K562 (cell line): ENCODE data around the gene CD248. TPM values are rescaled to one million over a fixed set of nuclear protein-coding genes. Genes with fewer than 3 reads are reported as not detected.

Experiments used
- ATAC-seq: fragments of 200-7000 bp; cut with Tn5 transposase; 3 replicates; pipeline ENCODE4 v1.9.1; 2020; ENCODE audit warnings: moderate library complexity
- BruUV-seq: library from RNA; stranded (reverse); fragments of 400-500 nt; replicated peaks from 2 replicates; lab custom pipeline; 2021; lab: Mats Ljungman, UMichigan
- CTCF ChIA-PET: fragments of 300-600 bp; formaldehyde crosslinking; extraction: SDS; loops from one replicate; lab custom pipeline; 2021; ENCODE audit warnings: low intra/inter-chr PET ratio; lab: Yijun Ruan, JAX
- POLR2A ChIA-PET: fragments of 300-600, 350-650 bp; sonication (Branson Sonifier 250); formaldehyde crosslinking; extraction: SDS; loops from one replicate; lab custom pipeline; 2021; ENCODE audit warnings: antibody characterized with exemption, inconsistent platforms; lab: Yijun Ruan, JAX
- DNase-seq, 4 experiments: peaks; one replicate each; pipeline versions ENCODE4 v3.0.0 to v3.0.0-alpha.2; 2011 to 2018; ENCODE audit warnings: low spot score in 3 of 4, mixed read lengths in 3 of 4; ENCODE audit errors: extremely low read depth in 1 of 4
- FAIRE-seq: peaks from 2 replicates; lab custom pipeline; 2011; peaks lifted over from hg19 to GRCh38; lab: Jason Lieb, UNC
- H2AFZ ChIP-seq: 2 replicates; pipeline ENCODE4 v1.6.0; 2011; ENCODE audit warnings: low read depth, low read length, control low read depth, inconsistent platforms
- H3K27ac ChIP-seq: fragments of 200-600 bp; 3 replicates; pipeline ENCODE4 v1.8.0; 2011; ENCODE audit warnings: low read depth, mild to moderate bottlenecking, control low read depth, inconsistent platforms, low read length, moderate library complexity, mixed read lengths; ENCODE audit errors: extremely low read depth
- H3K27me3 ChIP-seq, 2 experiments: fragments of 300-600 bp in 1 of 2; 2 replicates in 1 of 2; 3 replicates in 1 of 2; pipeline versions ENCODE4 v1.6.0 to v1.8.0; 2011; ENCODE audit warnings: inconsistent platforms in 2 of 2, low read length in 2 of 2, mild to moderate bottlenecking in 1 of 2, mixed read lengths in 1 of 2, moderate library complexity in 1 of 2; ENCODE audit not compliant: control insufficient read depth in 2 of 2, insufficient read depth in 2 of 2
- H3K36me3 ChIP-seq: fragments of 300-600 bp; 3 replicates; pipeline ENCODE4 v1.8.0; 2011; ENCODE audit warnings: mild to moderate bottlenecking, low read length, inconsistent platforms; ENCODE audit not compliant: control insufficient read depth, insufficient read depth
- H3K4me1 ChIP-seq, 2 experiments: fragments of 200-600 bp in 1 of 2; replicated peaks in 1 of 2; 2 replicates in 1 of 2; 3 replicates in 1 of 2; pipeline versions ENCODE4 v1.5.1 to v1.8.0; 2011; ENCODE audit warnings: inconsistent platforms in 2 of 2, low read length in 2 of 2, mild to moderate bottlenecking in 1 of 2, mixed read lengths in 1 of 2, moderate library complexity in 1 of 2; ENCODE audit not compliant: control insufficient read depth in 2 of 2, insufficient read depth in 2 of 2
- H3K4me2 ChIP-seq: 2 replicates; pipeline ENCODE4 v1.6.1; 2011; ENCODE audit warnings: low read length, control low read depth, inconsistent platforms, mixed read lengths; ENCODE audit not compliant: insufficient read depth
- H3K4me3 ChIP-seq: fragments of 200-600 bp; sonication (generic), shearing (Covaris generic); 2 replicates; pipeline ENCODE4 v1.5.1; 2016; ENCODE audit warnings: control low read depth, inconsistent platforms
- H3K79me2 ChIP-seq: fragments of 200-600 bp; 3 replicates; pipeline ENCODE4 v1.8.0; 2011; ENCODE audit warnings: low read length, inconsistent platforms; ENCODE audit not compliant: control insufficient read depth, insufficient read depth
- H3K9ac ChIP-seq, 2 experiments: 2 replicates each; pipeline versions ENCODE4 v1.6.0 to v1.6.1; 2011; ENCODE audit warnings: low read depth in 2 of 2, low read length in 2 of 2, control low read depth in 1 of 2, inconsistent platforms in 1 of 2, mild to moderate bottlenecking in 1 of 2, mixed read lengths in 1 of 2; ENCODE audit not compliant: insufficient read depth in 1 of 2
- H3K9me1 ChIP-seq: one replicate; pipeline ENCODE4 v1.6.0; 2011; ENCODE audit warnings: inconsistent platforms, mild to moderate bottlenecking, low read length, moderate library complexity; ENCODE audit not compliant: control insufficient read depth, insufficient read depth
- H3K9me3 ChIP-seq: replicated peaks from 2 replicates; pipeline ENCODE4 v1.5.1; 2011; ENCODE audit warnings: low read depth, low read length, inconsistent platforms; ENCODE audit not compliant: control insufficient read depth, insufficient read depth
- H4K20me1 ChIP-seq: replicated peaks from 2 replicates; pipeline ENCODE4 v1.6.1; 2011; ENCODE audit warnings: low read length, inconsistent platforms, mixed read lengths; ENCODE audit not compliant: control insufficient read depth, insufficient read depth
- EGR1 ChIP-seq: fragments of 450-650 bp; conservative IDR thresholded peaks from 2 replicates; pipeline ENCODE4 v1.6.1; 2017; ENCODE audit warnings: mild to moderate bottlenecking
- FOXJ3 ChIP-seq: sonication (generic); formaldehyde crosslinking; IDR thresholded peaks from 2 replicates; pipeline ENCODE4 v1.4.0; 2020; ENCODE audit warnings: mild to moderate bottlenecking, missing genetic modification reagents
- JUND ChIP-seq, 2 experiments: IDR thresholded peaks; 2 replicates in 1 of 2; 3 replicates in 1 of 2; pipeline ENCODE4 v1.6.1; 2011; ENCODE audit warnings: borderline replicate concordance in 2 of 2, low read depth in 2 of 2, low read length in 2 of 2, improper control_type of control experiment in 1 of 2, missing biosample characterization in 1 of 2, missing genetic modification characterization in 1 of 2, missing genetic modification reagents in 1 of 2
- MAFG ChIP-seq: fragments of 450-650 bp; conservative IDR thresholded peaks from 2 replicates; pipeline ENCODE4 v1.6.1; 2016; ENCODE audit warnings: missing genetic modification characterization, missing compliant biosample characterization
- NFE2 ChIP-seq: IDR thresholded peaks from 2 replicates; pipeline ENCODE4 v1.6.1; 2014; ENCODE audit warnings: antibody characterized with exemption, low read depth
- TAL1 ChIP-seq: fragments of 450-650 bp; IDR thresholded peaks from 2 replicates; pipeline ENCODE4 v1.6.1; 2016; ENCODE audit warnings: mild to moderate bottlenecking
- ZNF77 ChIP-seq: fragments of 250-450 bp; sonication (Bioruptor Pico); IDR thresholded peaks from 2 replicates; pipeline ENCODE4 v1.5.0; 2020
- WGBS: fragments of 100-300 bp; shearing (Covaris generic); methylation state at CpG from one replicate; pipeline ENCODE4 v1.1.6; 2016; ENCODE audit warnings: low coverage, mixed read lengths; ENCODE audit not compliant: insufficient coverage; ENCODE audit errors: missing lambda C conversion rate; 5-methylcytosine and 5-hydroxymethylcytosine counted together
- in situ Hi-C: fragments of 300-500 bp; cut with MboI; formaldehyde crosslinking; loops from 4 replicates; pipeline ENCODE4 v1.15.0; 2018; ENCODE audit warnings: inconsistent platforms, mixed read lengths
- intact Hi-C: fragments of 100-400 bp; cut with micrococcal nuclease; formaldehyde crosslinking; loops from 2 replicates; pipeline ENCODE4 v1.14.2; 2022
- polyA plus RNA-seq, 8 experiments: library from polyadenylated mRNA; depleted of rRNA in 4 of 8; stranded (reverse) in 5 of 8; unstranded in 3 of 8; fragments of >200 nt; fragmentation: Nextera tagmentation in 2 of 8; fragmentation: Illumina TruSeq in 1 of 8; extraction: Ambion mirVana in 2 of 8; extraction: Trizol in 1 of 8; gene quantifications; 2 replicates each; pipeline versions ENCODE4 v1.2.1 to v1.2.3, GENCODE V29; 2011 to 2014; ENCODE audit warnings: inconsistent platforms in 1 of 8, missing spikeins in 1 of 8
- total RNA-seq, 7 experiments: library from RNA; depleted of rRNA in 6 of 7; stranded (reverse); fragments of >200 nt in 6 of 7; fragmentation: Illumina TruSeq in 2 of 7; extraction: Trizol in 2 of 7; gene quantifications; 2 replicates each; pipeline versions ENCODE4 v1.2.1 to v1.2.3, GENCODE V29; 2011 to 2021; ENCODE audit warnings: low replicate concordance in 1 of 7

Gene CD248
- total and polyA plus RNA-seq, 9 of the 15 experiments (the other 6 are each of a cell fraction or from before 2014, with no cell fraction given): 0.09 TPM; not detected in 8

DNA sequence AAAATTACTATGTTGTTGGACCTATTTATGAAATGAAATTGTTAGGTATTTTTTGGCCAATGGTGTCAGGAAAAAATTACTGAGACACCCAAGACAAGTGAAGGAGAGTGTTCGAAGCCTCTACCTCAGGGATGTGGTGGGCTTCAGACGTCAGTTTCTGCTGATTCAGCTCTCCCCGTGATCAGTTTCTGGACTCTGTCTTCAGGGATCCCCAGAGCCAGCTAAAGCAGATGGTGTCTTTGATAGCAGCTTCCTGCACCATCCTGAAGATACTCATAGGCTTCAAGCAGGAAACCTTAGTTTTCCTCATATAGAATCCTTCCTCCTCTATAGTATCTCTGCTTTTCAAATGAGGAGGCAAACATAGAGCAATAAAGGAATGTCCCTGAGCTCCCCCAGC, 7.4 kb downstream of the CD248 start (continued):
- TF ChIP-seq JUND (IDR thresholded peaks at IDR 0.05; ENCODE audit: borderline replicate concordance, low read depth, low read length) (no peak), JUND (tag; IDR thresholded peaks at IDR 0.05; ENCODE audit: borderline replicate concordance, low read depth, low read length) (0 out of 3 replicates have a peak, but pooled peaks have one; percentile 9), TAL1 (peak; percentile 40; the same call in 1 of the 2 replicates), NFE2 (peak; percentile 20; the same call in 1 of the 2 replicates), MAFG (peak; percentile 92), ZNF77 (CRISPR knock-in tag) (no peak)

DNA sequence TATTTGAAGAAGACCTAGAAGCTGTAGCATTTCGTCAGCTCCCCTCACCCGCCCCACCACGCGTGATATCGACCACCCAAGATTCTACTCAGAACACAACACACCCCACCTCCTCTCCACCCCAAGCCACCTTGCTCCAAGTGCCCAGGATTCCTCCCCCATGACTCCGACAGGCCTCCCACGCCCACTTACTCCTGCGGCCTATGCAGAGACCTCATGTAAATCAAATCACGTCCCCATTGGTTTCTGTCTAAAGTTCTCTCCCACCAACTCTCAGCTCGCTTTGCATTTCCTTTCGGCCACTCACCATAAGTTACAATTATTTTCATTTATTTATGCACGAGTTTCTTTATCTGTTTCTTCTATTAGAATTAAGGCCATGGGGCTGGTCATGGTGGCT, 14.2 kb downstream of the CD248 start:
- 32% methylated on average over 12 of the region's 12 CpGs for WGBS
- no peaks in the 10 kb centered on the region for H3K36me3 ChIP-seq
- H3K9ac ChIP-seq: no peak overlapping the region
- 0 out of 5 replicates have a peak, but pooled peaks cover 0 to 6% of the 10 kb centered on the region in 2 experiments for H3K4me1 ChIP-seq
- H3K79me2 ChIP-seq: no peaks in the 10 kb centered on the region
- in situ Hi-C loops: no loop called here
- peaks cover 3% of the 10 kb centered on the region for H3K9me1 ChIP-seq
- ATAC-seq: no peak; the same call in 2 of the 3 replicates
- no peaks in the 10 kb centered on the region for H4K20me1 ChIP-seq
- POLR2A ChIA-PET: interaction anchor here (1.0 to 1.5 kb wide), 2 partner anchors 10 to 14 kb away, joined by 3 to 5 read pairs; partner anchors contain the start of gene YIF1A
- H3K4me3 ChIP-seq: no peak overlapping the region
- no peak for TF ChIP-seq JUND (IDR thresholded peaks at IDR 0.05; ENCODE audit: borderline replicate concordance, low read depth, low read length)
- TF ChIP-seq JUND (tag; IDR thresholded peaks at IDR 0.05; ENCODE audit: borderline replicate concordance, low read depth, low read length): no peak
- TF ChIP-seq FOXJ3 (CRISPR knock-in tag): no peak
- peak; percentile 44; the same call in 1 of the 2 replicates for TF ChIP-seq EGR1
- TF ChIP-seq, all 486 proteins: peak for 1
- H3K9me3 ChIP-seq: no peaks in the 10 kb centered on the region
- intact Hi-C loops: no loop called here
- DNase-seq: no peak
- H2AFZ ChIP-seq: no peak overlapping the region
- no peak overlapping the region for H3K4me2 ChIP-seq
- no peak for FAIRE-seq
- H3K27me3 ChIP-seq: peaks cover 0 to 1% of the 10 kb centered on the region in 2 experiments; a peak in 1 of 5 replicates
- no peak overlapping the region for H3K27ac ChIP-seq
- BruUV-seq: no TSS peak
- CTCF ChIA-PET: no interaction called here
